ENCODE results near the gene PLAC9.

DNA sequence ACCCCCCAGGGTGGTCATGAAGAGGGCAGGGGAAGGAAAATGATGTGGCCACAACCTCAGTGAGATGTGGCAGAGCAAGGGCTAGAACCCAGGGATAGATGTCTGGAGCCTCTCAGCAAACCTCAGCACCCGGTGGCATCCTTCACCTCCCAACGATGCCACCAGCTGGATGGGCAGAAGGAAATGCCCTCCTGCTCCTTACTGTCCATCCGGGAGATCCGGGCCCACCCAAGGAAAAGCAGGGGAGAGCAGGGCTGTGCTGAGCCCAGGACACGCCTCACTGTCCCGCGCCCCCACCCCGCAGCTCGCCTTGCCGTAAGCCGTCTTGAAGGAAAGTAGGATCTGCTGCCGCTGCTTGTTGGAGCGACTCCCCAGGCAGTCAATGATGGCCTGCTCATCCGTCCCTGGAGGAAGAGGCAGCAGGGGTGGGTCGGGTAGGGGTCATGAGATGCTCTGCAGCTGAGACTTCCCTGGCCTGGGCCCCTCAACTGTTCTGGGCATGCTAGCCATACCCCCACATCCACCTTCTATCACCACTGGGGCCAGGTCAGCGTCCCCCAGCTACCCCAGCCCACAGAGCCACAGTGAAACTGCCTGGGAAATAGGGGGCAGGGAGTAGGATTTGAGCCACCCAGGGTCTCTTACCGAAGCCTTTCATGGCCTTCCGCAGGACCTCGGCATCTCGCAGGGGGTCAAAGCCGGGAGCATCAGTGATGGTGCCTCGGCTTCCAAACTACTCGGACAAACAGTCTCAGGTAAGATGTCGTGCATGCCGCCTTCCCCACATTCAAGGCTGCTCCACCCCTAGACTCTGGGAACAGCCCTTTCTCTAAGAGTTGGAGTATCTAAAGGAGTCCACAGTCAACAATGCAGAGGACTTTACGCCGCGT is 34.3 kb downstream of the PLAC9 start:
- no peak for TF ChIP-seq POLR2A (IDR thresholded peaks at IDR 0.05)
- TF ChIP-seq, protein P1, sequence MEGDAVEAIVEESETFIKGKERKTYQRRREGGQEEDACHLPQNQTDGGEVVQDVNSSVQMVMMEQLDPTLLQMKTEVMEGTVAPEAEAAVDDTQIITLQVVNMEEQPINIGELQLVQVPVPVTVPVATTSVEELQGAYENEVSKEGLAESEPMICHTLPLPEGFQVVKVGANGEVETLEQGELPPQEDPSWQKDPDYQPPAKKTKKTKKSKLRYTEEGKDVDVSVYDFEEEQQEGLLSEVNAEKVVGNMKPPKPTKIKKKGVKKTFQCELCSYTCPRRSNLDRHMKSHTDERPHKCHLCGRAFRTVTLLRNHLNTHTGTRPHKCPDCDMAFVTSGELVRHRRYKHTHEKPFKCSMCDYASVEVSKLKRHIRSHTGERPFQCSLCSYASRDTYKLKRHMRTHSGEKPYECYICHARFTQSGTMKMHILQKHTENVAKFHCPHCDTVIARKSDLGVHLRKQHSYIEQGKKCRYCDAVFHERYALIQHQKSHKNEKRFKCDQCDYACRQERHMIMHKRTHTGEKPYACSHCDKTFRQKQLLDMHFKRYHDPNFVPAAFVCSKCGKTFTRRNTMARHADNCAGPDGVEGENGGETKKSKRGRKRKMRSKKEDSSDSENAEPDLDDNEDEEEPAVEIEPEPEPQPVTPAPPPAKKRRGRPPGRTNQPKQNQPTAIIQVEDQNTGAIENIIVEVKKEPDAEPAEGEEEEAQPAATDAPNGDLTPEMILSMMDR (IDR thresholded peaks at IDR 0.05): no peak

All from lower leg skin (tissue), 3 donors.